HepG2 (cell line): ENCODE results near the gene CCDC88C. TPM values are rescaled to one million over a fixed set of nuclear protein-coding genes. Genes with fewer than 3 reads are reported as not detected.

Experiments used
- ATAC-seq: fragments of 200-7000 bp; cut with Tn5 transposase; 3 replicates; pipeline ENCODE4 v1.9.1; 2020; ENCODE audit warnings: mild to moderate bottlenecking, moderate library complexity
- BruUV-seq: library from RNA; stranded (reverse); fragments of 400-500 nt; replicated peaks from 2 replicates; lab custom pipeline; 2021; lab: Mats Ljungman, UMichigan
- CTCF ChIA-PET: fragments of 300-600 bp; formaldehyde crosslinking; extraction: SDS; loops from one replicate; lab custom pipeline; 2021; ENCODE audit warnings: low total read pairs, inconsistent platforms, low intra/inter-chr PET ratio; lab: Yijun Ruan, JAX
- POLR2A ChIA-PET: fragments of 350-600 bp; sonication (Branson Sonifier 250); formaldehyde crosslinking; loops from one replicate; lab custom pipeline; 2020; ENCODE audit warnings: antibody characterized with exemption, inconsistent platforms; lab: Yijun Ruan, JAX
- DNase-seq: peaks from one replicate; pipeline ENCODE4 v3.0.0-alpha.2; 2015; ENCODE audit warnings: low spot score
- FAIRE-seq: peaks from 3 replicates; lab custom pipeline; 2011; peaks lifted over from hg19 to GRCh38; lab: Jason Lieb, UNC
- H2AFZ ChIP-seq: one replicate; pipeline ENCODE4 v1.6.1; 2011; ENCODE audit warnings: low read length, inconsistent platforms
- H3K27ac ChIP-seq: fragments of 300-600 bp; 3 replicates; pipeline ENCODE4 v1.8.0; 2011; ENCODE audit warnings: mixed run types, mild to moderate bottlenecking, mixed read lengths, low read length, inconsistent platforms; ENCODE audit not compliant: insufficient read depth; ENCODE audit errors: extremely low read length
- H3K27me3 ChIP-seq, 2 experiments: fragments of 200-600 bp in 1 of 2; 2 replicates in 1 of 2; 3 replicates in 1 of 2; pipeline versions ENCODE4 v1.6.0 to v1.8.0; 2011; ENCODE audit warnings: low read length in 2 of 2, mild to moderate bottlenecking in 2 of 2, moderate library complexity in 2 of 2, inconsistent platforms in 1 of 2; ENCODE audit not compliant: insufficient read depth in 2 of 2, control insufficient read depth in 1 of 2
- H3K36me3 ChIP-seq, 2 experiments: fragments of 200-600 bp in 1 of 2; replicated peaks in 1 of 2; 2 replicates in 1 of 2; 3 replicates in 1 of 2; pipeline versions ENCODE4 v1.5.1 to v1.8.0; 2011; ENCODE audit warnings: low read length in 2 of 2, inconsistent platforms in 1 of 2; ENCODE audit not compliant: insufficient read depth in 2 of 2, control insufficient read depth in 1 of 2
- H3K4me1 ChIP-seq: 2 replicates; pipeline ENCODE4 v1.5.1; 2012; ENCODE audit warnings: low read length, inconsistent platforms; ENCODE audit not compliant: insufficient read depth
- H3K4me2 ChIP-seq: 2 replicates; pipeline ENCODE4 v1.6.0; 2011; ENCODE audit warnings: low read depth, low read length, inconsistent platforms
- H3K4me3 ChIP-seq, 3 experiments: fragments of 200-600 bp in 1 of 3; sonication (generic), shearing (Covaris generic) in 1 of 3; replicated peaks in 1 of 3; 2 replicates each; pipeline ENCODE4 v1.5.1; 2011 to 2016; ENCODE audit warnings: low read length in 3 of 3, inconsistent platforms in 2 of 3, low read depth in 2 of 3, mild to moderate bottlenecking in 2 of 3, control low read depth in 1 of 3, mixed read lengths in 1 of 3; ENCODE audit not compliant: insufficient read depth in 1 of 3
- H3K79me2 ChIP-seq: one replicate; pipeline ENCODE4 v1.6.1; 2011; ENCODE audit warnings: low read length, inconsistent platforms; ENCODE audit not compliant: insufficient read depth
- H3K9ac ChIP-seq: 2 replicates; pipeline ENCODE4 v1.6.0; 2011; ENCODE audit warnings: mild to moderate bottlenecking, low read depth, low read length, inconsistent platforms; ENCODE audit not compliant: insufficient read depth
- H3K9me3 ChIP-seq: 2 replicates; pipeline ENCODE4 v1.5.1; 2012; ENCODE audit warnings: mild to moderate bottlenecking, low read length
- H4K20me1 ChIP-seq: 2 replicates; pipeline ENCODE4 v1.6.0; 2011; ENCODE audit warnings: inconsistent platforms, mild to moderate bottlenecking, low read length, moderate library complexity; ENCODE audit not compliant: insufficient read depth
- ARNT2 ChIP-seq: sonication (generic); formaldehyde crosslinking; IDR thresholded peaks from 2 replicates; pipeline ENCODE4 v1.8.0; 2022; ENCODE audit warnings: mild to moderate bottlenecking, low read depth, missing genetic modification reagents, moderate library complexity
- CC2D1A ChIP-seq: sonication (generic); formaldehyde crosslinking; IDR thresholded peaks from 2 replicates; pipeline ENCODE4 v1.8.1; 2023; ENCODE audit warnings: mild to moderate bottlenecking, missing genetic modification reagents
- DMAP1 ChIP-seq: IDR thresholded peaks from 2 replicates; pipeline ENCODE4 v1.6.1; 2016
- FOXK2 ChIP-seq: fragments of 450-650 bp; IDR thresholded peaks from 2 replicates; pipeline ENCODE4 v1.6.1; 2016
- GTF3A ChIP-seq: sonication (generic); formaldehyde crosslinking; conservative IDR thresholded peaks from 2 replicates; pipeline ENCODE4 v1.4.0; 2020; ENCODE audit warnings: mild to moderate bottlenecking, missing genetic modification reagents
- NR2F6 ChIP-seq, 2 experiments: IDR thresholded peaks; 2 replicates each; pipeline ENCODE4 v1.6.1; 2016; ENCODE audit warnings: antibody characterized with exemption in 1 of 2, mild to moderate bottlenecking in 1 of 2
- RNF2 ChIP-seq: fragments of 450-650 bp; conservative IDR thresholded peaks from 2 replicates; pipeline ENCODE4 v1.6.1; 2016; ENCODE audit warnings: low read depth
- SMARCE1 ChIP-seq: fragments of 450-650 bp; IDR thresholded peaks from 2 replicates; pipeline ENCODE4 v1.6.1; 2017; ENCODE audit warnings: borderline replicate concordance
- TEAD3 ChIP-seq: optimal IDR thresholded peaks from 2 replicates; pipeline ENCODE3; 2016; ENCODE audit warnings: borderline replicate concordance
- ZMAT3 ChIP-seq: sonication (generic); formaldehyde crosslinking; conservative IDR thresholded peaks from 2 replicates; pipeline ENCODE4 v1.7.0; 2021; ENCODE audit warnings: missing genetic modification reagents
- ZNF12 ChIP-seq: sonication (generic); formaldehyde crosslinking; IDR thresholded peaks from 2 replicates; pipeline ENCODE4 v1.5.0; 2020; ENCODE audit warnings: missing genetic modification reagents
- ZNF143 ChIP-seq: sonication (generic); formaldehyde crosslinking; IDR thresholded peaks from 2 replicates; pipeline ENCODE4 v1.4.0; 2020; ENCODE audit warnings: missing genetic modification reagents
- ZNF207 ChIP-seq: fragments of 450-650 bp; IDR thresholded peaks from 2 replicates; pipeline ENCODE4 v1.6.1; 2016; ENCODE audit warnings: antibody characterized with exemption, borderline replicate concordance
- ZNF335 ChIP-seq: sonication (generic); formaldehyde crosslinking; IDR thresholded peaks from 2 replicates; pipeline ENCODE4 v1.4.0; 2020; ENCODE audit warnings: missing genetic modification reagents
- ZNF883 ChIP-seq: sonication (generic); formaldehyde crosslinking; IDR thresholded peaks from 2 replicates; pipeline ENCODE4 v1.5.1; 2020; ENCODE audit warnings: mild to moderate bottlenecking, missing genetic modification reagents; ENCODE audit errors: not compliant biosample characterization
- WGBS: methylation state at CpG from one replicate; pipeline ENCODE4 v1.1.6; 2017; ENCODE audit warnings: low lambda C conversion rate; 5-methylcytosine and 5-hydroxymethylcytosine counted together
- in situ Hi-C: cut with HindIII; loops from 2 replicates; pipeline ENCODE4 v1.10.0; 2017; ENCODE audit warnings: low pct_unique_long_range_greater_than_20kb; ENCODE audit not compliant: extremely low pct_ligation_motif_present
- intact Hi-C: fragments of 100-400 bp; cut with micrococcal nuclease; formaldehyde crosslinking; loops from one replicate; pipeline ENCODE4 v1.10.0; 2022; ENCODE audit not compliant: unreplicated experiment
- polyA plus RNA-seq, 8 experiments: library from polyadenylated mRNA; depleted of rRNA in 3 of 8; stranded (reverse) in 7 of 8; unstranded in 1 of 8; fragments of >200 nt; fragmentation: Illumina TruSeq in 4 of 8; extraction: Trizol in 4 of 8; gene quantifications; 2 replicates each; pipeline versions ENCODE4 v1.2.1 to v1.2.3, GENCODE V29; 2011 to 2016; ENCODE audit warnings: low read depth in 4 of 8, missing spikeins in 1 of 8, mixed read lengths in 1 of 8; ENCODE audit not compliant: insufficient read depth in 1 of 8
- total RNA-seq, 5 experiments: library from RNA; depleted of rRNA; stranded (reverse); fragments of >200 nt; fragmentation: Illumina TruSeq; extraction: Trizol; gene quantifications; 2 replicates each; pipeline ENCODE4 v1.2.3, GENCODE V29; 2016; ENCODE audit warnings: low read depth in 1 of 5
- TF ChIP-seq, protein P1 (sequence below): IDR thresholded peaks from 2 replicates; pipeline ENCODE4 v1.6.1; 2016; ENCODE audit warnings: missing biosample characterization, missing genetic modification reagents, low read depth
- TF ChIP-seq, protein P2 (sequence below): sonication (generic); formaldehyde crosslinking; IDR thresholded peaks from 2 replicates; pipeline ENCODE4 v1.9.0; 2022; ENCODE audit warnings: low read depth, missing genetic modification reagents
- TF ChIP-seq, protein P3 (sequence below): sonication (generic); formaldehyde crosslinking; IDR thresholded peaks from 2 replicates; pipeline ENCODE4 v1.4.0; 2020; ENCODE audit warnings: missing genetic modification reagents
- TF ChIP-seq, protein P4 (sequence below): sonication (generic); formaldehyde crosslinking; IDR thresholded peaks from 2 replicates; pipeline ENCODE4 v1.4.0; 2020; ENCODE audit warnings: missing genetic modification reagents, borderline replicate concordance

Gene CCDC88C
- total and polyA plus RNA-seq, 2 of the 13 experiments (the other 11 are each of a cell fraction or from before 2014, with no cell fraction given), result 3.6 to 11.7 TPM

DNA sequence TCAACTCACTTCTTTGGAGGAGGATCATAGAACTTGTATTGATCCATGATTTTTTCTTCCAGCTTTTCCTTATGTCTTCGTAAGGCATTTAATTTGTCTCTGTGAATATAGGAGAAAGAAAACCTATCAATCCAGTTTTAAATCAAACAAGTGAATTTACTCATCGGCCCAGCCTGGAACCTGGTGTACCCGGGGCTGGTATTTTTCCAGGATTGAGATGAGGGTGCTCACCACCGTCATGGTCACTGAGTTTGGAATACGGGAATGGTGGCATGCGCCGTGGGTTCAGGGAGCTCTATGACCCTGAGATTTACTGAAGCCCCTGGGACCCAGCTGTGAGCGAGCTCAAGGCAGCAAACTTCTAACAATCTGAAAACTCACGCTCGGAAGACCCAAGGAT lies 126.6 kb downstream of the CCDC88C start (continued):
- TF ChIP-seq NR2F6 (IDR thresholded peaks at IDR 0.05) (no peak), NR2F6 (CRISPR knock-in tag; IDR thresholded peaks at IDR 0.05) (no peak), ZMAT3 (CRISPR knock-in tag) (no peak), GTF3A (CRISPR knock-in tag) (no peak), ZNF207 (no peak), CC2D1A (CRISPR knock-in tag) (no peak), ZNF12 (CRISPR knock-in tag) (no peak)
- TF ChIP-seq, protein P1, sequence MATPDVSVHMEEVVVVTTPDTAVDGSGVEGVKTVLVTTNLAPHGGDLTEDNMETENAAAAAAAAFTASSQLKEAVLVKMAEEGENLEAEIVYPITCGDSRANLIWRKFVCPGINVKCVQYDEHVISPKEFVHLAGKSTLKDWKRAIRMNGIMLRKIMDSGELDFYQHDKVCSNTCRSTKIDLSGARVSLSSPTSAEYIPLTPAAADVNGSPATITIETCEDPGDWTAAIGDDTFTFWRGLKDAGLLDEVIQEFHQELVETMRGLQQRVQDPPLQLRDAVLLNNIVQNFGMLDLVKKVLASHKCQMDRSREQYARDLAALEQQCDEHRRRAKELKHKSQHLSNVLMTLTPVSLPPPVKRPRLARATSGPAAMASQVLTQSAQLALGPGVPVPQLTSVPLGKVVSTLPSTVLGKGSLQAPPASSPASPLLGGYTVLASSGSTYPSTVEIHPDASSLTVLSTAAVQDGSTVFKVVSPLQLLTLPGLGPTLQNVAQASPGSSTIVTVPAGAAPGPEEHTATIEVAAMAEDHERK (CRISPR knock-in tag), result no peak
- TF ChIP-seq, protein P2, sequence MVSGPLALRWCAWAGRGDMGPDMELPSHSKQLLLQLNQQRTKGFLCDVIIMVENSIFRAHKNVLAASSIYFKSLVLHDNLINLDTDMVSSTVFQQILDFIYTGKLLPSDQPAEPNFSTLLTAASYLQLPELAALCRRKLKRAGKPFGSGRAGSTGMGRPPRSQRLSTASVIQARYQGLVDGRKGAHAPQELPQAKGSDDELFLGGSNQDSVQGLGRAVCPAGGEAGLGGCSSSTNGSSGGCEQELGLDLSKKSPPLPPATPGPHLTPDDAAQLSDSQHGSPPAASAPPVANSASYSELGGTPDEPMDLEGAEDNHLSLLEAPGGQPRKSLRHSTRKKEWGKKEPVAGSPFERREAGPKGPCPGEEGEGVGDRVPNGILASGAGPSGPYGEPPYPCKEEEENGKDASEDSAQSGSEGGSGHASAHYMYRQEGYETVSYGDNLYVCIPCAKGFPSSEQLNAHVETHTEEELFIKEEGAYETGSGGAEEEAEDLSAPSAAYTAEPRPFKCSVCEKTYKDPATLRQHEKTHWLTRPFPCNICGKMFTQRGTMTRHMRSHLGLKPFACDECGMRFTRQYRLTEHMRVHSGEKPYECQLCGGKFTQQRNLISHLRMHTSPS (CRISPR knock-in tag), result no peak

DNA sequence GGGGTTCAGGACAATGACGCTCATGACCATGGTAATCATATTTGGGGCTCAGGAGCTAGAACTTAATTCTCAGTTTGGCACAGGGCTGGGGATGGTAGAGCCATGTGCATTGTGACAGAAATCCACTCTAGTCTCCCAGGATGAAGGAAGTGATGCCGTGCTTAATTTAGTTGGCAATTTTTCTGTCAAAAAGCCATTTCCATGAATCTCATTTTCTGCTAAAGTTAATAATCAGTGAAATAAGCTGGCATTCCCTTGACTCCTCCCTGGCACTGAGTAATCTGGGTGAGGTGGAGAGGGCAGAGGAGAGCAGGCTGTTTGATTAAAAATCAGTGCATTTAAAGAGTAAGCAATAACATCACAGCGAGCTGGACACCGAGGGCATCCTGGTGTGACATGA lies 128.2 kb downstream of the CCDC88C start:
- ATAC-seq (no peak), DNase-seq (no peak), FAIRE-seq (no peak)
- H3K27me3 ChIP-seq, result no peaks in the 10 kb centered on the region
- ChIA-PET CTCF (no interaction called here), POLR2A (no interaction called here)
- no peak overlapping the region for H3K4me2 ChIP-seq
- no peak overlapping the region for H3K9ac ChIP-seq
- H4K20me1 ChIP-seq, result no peaks in the 10 kb centered on the region
- H3K36me3 ChIP-seq, result peaks cover 7 to 37% of the 10 kb centered on the region in 2 experiments; a peak in 4 of 5 replicates
- no peak overlapping the region for H2AFZ ChIP-seq
- 100% methylated on average over 4 of the region's 4 CpGs for WGBS
- intact Hi-C loops, result no loop called here
- no peaks in the 10 kb centered on the region for H3K79me2 ChIP-seq
- no peak overlapping the region for H3K4me3 ChIP-seq
- no TSS peak for BruUV-seq
- H3K27ac ChIP-seq, result no peak overlapping the region
- in situ Hi-C loops, result loop anchor here (5.0 to 10.0 kb wide), 2 partner anchors 112 to 385 kb away; no protein-coding TSS in a partner anchor
- H3K4me1 ChIP-seq, result no peaks in the 10 kb centered on the region
- no peaks in the 10 kb centered on the region for H3K9me3 ChIP-seq
- no peak for TF ChIP-seq FOXK2
- TF ChIP-seq ARNT2 (CRISPR knock-in tag), result no peak
- TF ChIP-seq, protein P3, sequence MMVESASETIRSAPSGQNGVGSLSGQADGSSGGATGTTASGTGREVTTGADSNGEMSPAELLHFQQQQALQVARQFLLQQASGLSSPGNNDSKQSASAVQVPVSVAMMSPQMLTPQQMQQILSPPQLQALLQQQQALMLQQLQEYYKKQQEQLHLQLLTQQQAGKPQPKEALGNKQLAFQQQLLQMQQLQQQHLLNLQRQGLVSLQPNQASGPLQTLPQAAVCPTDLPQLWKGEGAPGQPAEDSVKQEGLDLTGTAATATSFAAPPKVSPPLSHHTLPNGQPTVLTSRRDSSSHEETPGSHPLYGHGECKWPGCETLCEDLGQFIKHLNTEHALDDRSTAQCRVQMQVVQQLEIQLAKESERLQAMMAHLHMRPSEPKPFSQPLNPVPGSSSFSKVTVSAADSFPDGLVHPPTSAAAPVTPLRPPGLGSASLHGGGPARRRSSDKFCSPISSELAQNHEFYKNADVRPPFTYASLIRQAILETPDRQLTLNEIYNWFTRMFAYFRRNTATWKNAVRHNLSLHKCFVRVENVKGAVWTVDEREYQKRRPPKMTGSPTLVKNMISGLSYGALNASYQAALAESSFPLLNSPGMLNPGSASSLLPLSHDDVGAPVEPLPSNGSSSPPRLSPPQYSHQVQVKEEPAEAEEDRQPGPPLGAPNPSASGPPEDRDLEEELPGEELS (CRISPR knock-in tag), result no peak
- TF ChIP-seq, protein P4, sequence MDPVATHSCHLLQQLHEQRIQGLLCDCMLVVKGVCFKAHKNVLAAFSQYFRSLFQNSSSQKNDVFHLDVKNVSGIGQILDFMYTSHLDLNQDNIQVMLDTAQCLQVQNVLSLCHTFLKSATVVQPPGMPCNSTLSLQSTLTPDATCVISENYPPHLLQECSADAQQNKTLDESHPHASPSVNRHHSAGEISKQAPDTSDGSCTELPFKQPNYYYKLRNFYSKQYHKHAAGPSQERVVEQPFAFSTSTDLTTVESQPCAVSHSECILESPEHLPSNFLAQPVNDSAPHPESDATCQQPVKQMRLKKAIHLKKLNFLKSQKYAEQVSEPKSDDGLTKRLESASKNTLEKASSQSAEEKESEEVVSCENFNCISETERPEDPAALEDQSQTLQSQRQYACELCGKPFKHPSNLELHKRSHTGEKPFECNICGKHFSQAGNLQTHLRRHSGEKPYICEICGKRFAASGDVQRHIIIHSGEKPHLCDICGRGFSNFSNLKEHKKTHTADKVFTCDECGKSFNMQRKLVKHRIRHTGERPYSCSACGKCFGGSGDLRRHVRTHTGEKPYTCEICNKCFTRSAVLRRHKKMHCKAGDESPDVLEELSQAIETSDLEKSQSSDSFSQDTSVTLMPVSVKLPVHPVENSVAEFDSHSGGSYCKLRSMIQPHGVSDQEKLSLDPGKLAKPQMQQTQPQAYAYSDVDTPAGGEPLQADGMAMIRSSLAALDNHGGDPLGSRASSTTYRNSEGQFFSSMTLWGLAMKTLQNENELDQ (CRISPR knock-in tag), result no peak
- no peak for TF ChIP-seq ZNF335 (CRISPR knock-in tag)
- TF ChIP-seq DMAP1 (CRISPR knock-in tag), result no peak
- TF ChIP-seq ZMAT3 (CRISPR knock-in tag), result no peak
- no peak for TF ChIP-seq SMARCE1
- no peak for TF ChIP-seq RNF2
- TF ChIP-seq ZNF143, result no peak
- TF ChIP-seq TEAD3 (CRISPR knock-in tag), result no peak
- no peak for TF ChIP-seq ZNF883 (CRISPR knock-in tag)
